Prostate gland (tissue), 2 donors: Measurements from ENCODE around the gene POTEH. TPM values are rescaled to one million over a fixed set of nuclear protein-coding genes. Genes with fewer than 3 reads are reported as not detected.
"Not testable (repeated sequence)": the region's sequence is repeated elsewhere in the genome, so short reads cannot be mapped to it uniquely, and the experiment has no call there.

Source experiments
- DNase-seq: peaks from one replicate; pipeline ENCODE4 v3.0.0-alpha.2; 2019; ENCODE audit warnings: low spot score
- H3K27ac ChIP-seq, 2 donors: fragments of 200-600 bp; sonication (generic); 2 replicates each; pipeline ENCODE4 v1.5.1; 2017 to 2019
- H3K27me3 ChIP-seq: fragments of 200-600 bp; sonication (generic); replicated peaks from 2 replicates; pipeline ENCODE4 v1.5.1; 2019; ENCODE audit not compliant: insufficient read depth
- H3K36me3 ChIP-seq, 2 donors: fragments of 200-600 bp; sonication (generic); 1 replicate in 1 of 2; 2 replicates in 1 of 2; pipeline versions ENCODE4 v1.5.1 to v1.8.1; 2017 to 2019
- H3K4me1 ChIP-seq: fragments of 200-600 bp; sonication (generic); replicated peaks from 2 replicates; pipeline ENCODE4 v1.5.1; 2019
- H3K4me3 ChIP-seq, 2 donors: fragments of 200-600 bp; sonication (generic); 2 replicates each; pipeline ENCODE4 v1.5.1; 2017 to 2019
- H3K9me3 ChIP-seq: fragments of 200-600 bp; sonication (generic); 2 replicates; pipeline ENCODE4 v1.5.1; 2017
- WGBS: methylation state at CpG from one replicate; pipeline ENCODE4 v1.1.5; 2018; 5-methylcytosine and 5-hydroxymethylcytosine counted together
- intact Hi-C: fragments of 100-400 bp; cut with DNase I; formaldehyde crosslinking; loops from one replicate; pipeline ENCODE4 v1.14.2; 2022
- total RNA-seq, 2 donors: library from RNA; depleted of rRNA; stranded (reverse); fragments of >200 nt; gene quantifications; one replicate each; pipeline ENCODE4 v1.1.0, GENCODE V29; 2016

Gene POTEH
- 10 to 100 TPM; 28.3 to 70.7 TPM for total RNA-seq

GRCh38 chr22:15689749-15690125 is at the start of gene POTEH:
POTEH (plus strand) TSS chr22:15690026; CDS start chr22:15690078, 52 bp downstream.
- H3K36me3 ChIP-seq, H3K27ac ChIP-seq, intact Hi-C loops, DNase-seq, H3K9me3 ChIP-seq, H3K4me1 ChIP-seq, H3K27me3 ChIP-seq, H3K4me3 ChIP-seq: not testable (repeated sequence)
- WGBS = no CpG with 5 or more reads among the region's 11 CpGs

- DNase-seq, H3K4me3 ChIP-seq, H3K9me3 ChIP-seq, H3K27ac ChIP-seq, H3K27me3 ChIP-seq, H3K4me1 ChIP-seq, H3K36me3 ChIP-seq, intact Hi-C loops: not testable (repeated sequence)
- no CpG with 5 or more reads among the region's 19 CpGs for WGBS
Observed at GRCh38 chr22:15642288-15642861, 47.5 kb upstream of the POTEH start.

- H3K9me3 ChIP-seq, H3K36me3 ChIP-seq, H3K27ac ChIP-seq, intact Hi-C loops, H3K4me3 ChIP-seq, DNase-seq, H3K4me1 ChIP-seq, H3K27me3 ChIP-seq: not testable (repeated sequence)
- 43% methylated on average over 6 of the region's 7 CpGs for WGBS
Observed at GRCh38 chr22:15651954-15652353, 37.9 kb upstream of the POTEH start.

- H3K4me3 ChIP-seq, intact Hi-C loops, H3K27ac ChIP-seq, DNase-seq, H3K4me1 ChIP-seq, H3K9me3 ChIP-seq, H3K27me3 ChIP-seq, H3K36me3 ChIP-seq: not testable (repeated sequence)
- WGBS = 75% methylated on average over 1 of the region's 6 CpGs
Observed at GRCh38 chr22:15652738-15653137, 37.1 kb upstream of the POTEH start.

GRCh38 chr22:15653241-15653640 is 36.6 kb upstream of the POTEH start:
- H3K9me3 ChIP-seq, H3K36me3 ChIP-seq, DNase-seq, H3K4me3 ChIP-seq, H3K27me3 ChIP-seq, intact Hi-C loops, H3K4me1 ChIP-seq, H3K27ac ChIP-seq: not testable (repeated sequence)
- 60% methylated on average over 2 of the region's 2 CpGs for WGBS

GRCh38 chr22:15661102-15661501 is 28.7 kb upstream of the POTEH start:
- H3K9me3 ChIP-seq, DNase-seq, H3K4me1 ChIP-seq, H3K27me3 ChIP-seq, intact Hi-C loops, H3K27ac ChIP-seq, H3K36me3 ChIP-seq, H3K4me3 ChIP-seq: not testable (repeated sequence)
- no CpG with 5 or more reads among the region's 2 CpGs for WGBS

GRCh38 chr22:15664682-15665081 is 25.1 kb upstream of the POTEH start:
- H3K9me3 ChIP-seq, intact Hi-C loops, H3K27me3 ChIP-seq, H3K4me3 ChIP-seq, H3K4me1 ChIP-seq, DNase-seq, H3K27ac ChIP-seq, H3K36me3 ChIP-seq: not testable (repeated sequence)
- WGBS = 65% methylated on average over 3 of the region's 3 CpGs

- intact Hi-C loops, H3K4me3 ChIP-seq, H3K27me3 ChIP-seq, H3K36me3 ChIP-seq, DNase-seq, H3K9me3 ChIP-seq, H3K27ac ChIP-seq, H3K4me1 ChIP-seq: not testable (repeated sequence)
- WGBS = 62% methylated on average over 5 of the region's 5 CpGs
Observed at GRCh38 chr22:15665478-15665877, 24.3 kb upstream of the POTEH start.

GRCh38 chr22:15669430-15669829 is 20.4 kb upstream of the POTEH start:
- intact Hi-C loops, H3K4me3 ChIP-seq, H3K4me1 ChIP-seq, H3K9me3 ChIP-seq, H3K27ac ChIP-seq, H3K36me3 ChIP-seq, H3K27me3 ChIP-seq, DNase-seq: not testable (repeated sequence)
- no CpG with 5 or more reads among the region's 12 CpGs for WGBS

- H3K36me3 ChIP-seq, H3K27ac ChIP-seq, H3K27me3 ChIP-seq, H3K4me1 ChIP-seq, H3K9me3 ChIP-seq, intact Hi-C loops, DNase-seq, H3K4me3 ChIP-seq: not testable (repeated sequence)
- 82% methylated on average over 7 of the region's 8 CpGs for WGBS
Observed at GRCh38 chr22:15679702-15680101, 10.1 kb upstream of the POTEH start.

GRCh38 chr22:15684115-15684514 is 5.7 kb upstream of the POTEH start:
- WGBS = no CpG with 5 or more reads among the region's 3 CpGs
- H3K27ac ChIP-seq, H3K27me3 ChIP-seq, H3K4me1 ChIP-seq, intact Hi-C loops, DNase-seq, H3K36me3 ChIP-seq, H3K4me3 ChIP-seq, H3K9me3 ChIP-seq: not testable (repeated sequence)

GRCh38 chr22:15684695-15685094 is 5.1 kb upstream of the POTEH start:
- H3K4me3 ChIP-seq, H3K27ac ChIP-seq, H3K27me3 ChIP-seq, DNase-seq, H3K36me3 ChIP-seq, H3K4me1 ChIP-seq, intact Hi-C loops, H3K9me3 ChIP-seq: not testable (repeated sequence)
- WGBS = no CpG with 5 or more reads among the region's 6 CpGs

GRCh38 chr22:15685641-15686040 is 4.2 kb upstream of the POTEH start:
- H3K27me3 ChIP-seq, intact Hi-C loops, DNase-seq, H3K4me3 ChIP-seq, H3K9me3 ChIP-seq, H3K36me3 ChIP-seq, H3K27ac ChIP-seq, H3K4me1 ChIP-seq: not testable (repeated sequence)
- WGBS = no CpG with 5 or more reads among the region's 4 CpGs
